ENCODE results near the gene CSF3R.

DNA sequence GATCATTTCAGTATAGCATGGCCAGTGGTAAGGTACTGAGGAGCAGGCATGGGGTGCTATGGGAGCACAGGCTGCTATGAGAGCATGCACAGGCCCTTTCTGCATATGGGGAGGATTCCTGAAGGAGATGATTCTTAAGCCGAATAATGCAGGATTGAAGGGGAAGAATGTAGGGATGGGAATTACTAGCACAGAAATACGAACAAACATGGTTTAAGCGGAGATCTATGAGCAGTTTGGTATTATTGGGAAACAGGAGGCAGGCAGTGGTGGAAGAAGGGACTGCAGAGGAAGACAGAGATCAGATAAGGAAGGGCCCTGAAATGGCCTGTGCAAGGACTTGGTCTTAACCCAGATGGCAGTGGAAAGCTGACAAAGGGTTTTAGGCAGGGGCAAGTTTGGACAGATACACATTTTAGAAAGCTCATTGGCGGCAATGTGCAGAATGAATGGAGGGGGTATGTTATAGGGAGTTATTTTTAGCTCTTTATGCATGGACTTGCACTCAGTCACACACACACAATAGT, 34.1 kb downstream of the CSF3R start:
- no peak for TF ChIP-seq POLR2AphosphoS5 (IDR thresholded peaks at IDR 0.05)
- TF ChIP-seq, protein P1, sequence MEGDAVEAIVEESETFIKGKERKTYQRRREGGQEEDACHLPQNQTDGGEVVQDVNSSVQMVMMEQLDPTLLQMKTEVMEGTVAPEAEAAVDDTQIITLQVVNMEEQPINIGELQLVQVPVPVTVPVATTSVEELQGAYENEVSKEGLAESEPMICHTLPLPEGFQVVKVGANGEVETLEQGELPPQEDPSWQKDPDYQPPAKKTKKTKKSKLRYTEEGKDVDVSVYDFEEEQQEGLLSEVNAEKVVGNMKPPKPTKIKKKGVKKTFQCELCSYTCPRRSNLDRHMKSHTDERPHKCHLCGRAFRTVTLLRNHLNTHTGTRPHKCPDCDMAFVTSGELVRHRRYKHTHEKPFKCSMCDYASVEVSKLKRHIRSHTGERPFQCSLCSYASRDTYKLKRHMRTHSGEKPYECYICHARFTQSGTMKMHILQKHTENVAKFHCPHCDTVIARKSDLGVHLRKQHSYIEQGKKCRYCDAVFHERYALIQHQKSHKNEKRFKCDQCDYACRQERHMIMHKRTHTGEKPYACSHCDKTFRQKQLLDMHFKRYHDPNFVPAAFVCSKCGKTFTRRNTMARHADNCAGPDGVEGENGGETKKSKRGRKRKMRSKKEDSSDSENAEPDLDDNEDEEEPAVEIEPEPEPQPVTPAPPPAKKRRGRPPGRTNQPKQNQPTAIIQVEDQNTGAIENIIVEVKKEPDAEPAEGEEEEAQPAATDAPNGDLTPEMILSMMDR (IDR thresholded peaks at IDR 0.05): no peak
- no peak for TF ChIP-seq POLR2A (IDR thresholded peaks at IDR 0.05)
- TF ChIP-seq EP300 (IDR thresholded peaks at IDR 0.05): no peak

Measured in suprapubic skin (tissue), 4 donors.